Measurements from ENCODE around the gene CNTNAP2. TPM values are rescaled to one million over a fixed set of nuclear protein-coding genes. Genes with fewer than 3 reads are reported as not detected.

CNTNAP2 gene
- total and polyA plus RNA-seq, 2 of the 8 experiments (the other 6 are each of a cell fraction or from before 2014, with no cell fraction given): 27.9 to 71.0 TPM

- Histone ChIP-seq H4K91ac (replicated peaks; ENCODE audit: insufficient read length, low read length) (no peak overlapping the region), H3K4me3 (ENCODE audit: extremely low read depth in 1 of 4, insufficient read depth in 2 of 4, low read depth in 3 of 4, low read length in 4 of 4) (no peak overlapping the region), H3K23ac (ENCODE audit: insufficient read length) (no peak overlapping the region), H4K20me1 (replicated peaks in 1 of 2; ENCODE audit: control insufficient read depth in 1 of 2, insufficient read depth in 2 of 2, low read length in 2 of 2) (no peaks in the 10 kb centered on the region), H4K8ac (ENCODE audit: extremely low read depth, insufficient read depth, low read length) (no peak overlapping the region), H3K79me2 (ENCODE audit: control insufficient read depth in 1 of 2, insufficient read depth in 2 of 2, low read length in 2 of 2) (no peaks in the 10 kb centered on the region), H3K27ac (ENCODE audit: low read depth, low read length) (no peak overlapping the region), H3K27me3 (replicated peaks in 1 of 4; ENCODE audit: control insufficient read depth in 3 of 4, extremely low read depth in 1 of 4, insufficient read depth in 3 of 4, low read length in 3 of 4) (no peaks in the 10 kb centered on the region), H2AK5ac (ENCODE audit: low read depth, low read length) (no peak overlapping the region), H3K9ac (replicated peaks in 1 of 4; ENCODE audit: extremely low read depth in 1 of 4, low read depth in 3 of 4, low read length in 3 of 4) (no peak overlapping the region), H2AFZ (ENCODE audit: low read length) (no peak overlapping the region), H3K18ac (ENCODE audit: extremely low read depth, low read length) (no peak overlapping the region), H3K14ac (ENCODE audit: insufficient read length) (no peak overlapping the region), H3K23me2 (ENCODE audit: low read depth, low read length) (no peaks in the 10 kb centered on the region), H2BK120ac (replicated peaks; ENCODE audit: low read depth, low read length) (no peak overlapping the region), H3K4me1 (replicated peaks in 1 of 4; ENCODE audit: control insufficient read depth in 3 of 4, insufficient read depth in 4 of 4, low read length in 3 of 4) (no peaks in the 10 kb centered on the region), H2BK20ac (ENCODE audit: low read length) (no peak overlapping the region), H3K9me3 (ENCODE audit: insufficient read depth in 2 of 2, low read depth in 1 of 2, low read length in 1 of 2) (no peaks in the 10 kb centered on the region), H3K79me1 (ENCODE audit: low read depth, low read length) (no peaks in the 10 kb centered on the region), H3K36me3 (ENCODE audit: control insufficient read depth in 2 of 4, insufficient read depth in 4 of 4, low read length in 3 of 4) (no peaks in the 10 kb centered on the region), H4K5ac (ENCODE audit: insufficient read length, low read depth, low read length) (no peak overlapping the region), H3K4ac (replicated peaks; ENCODE audit: insufficient read length, low read depth, low read length) (no peak overlapping the region), H3K4me2 (ENCODE audit: insufficient read depth in 1 of 2, low read depth in 2 of 2, low read length in 2 of 2) (no peak overlapping the region), H3K56ac (replicated peaks; ENCODE audit: insufficient read length, low read depth, low read length) (no peak overlapping the region), H2BK15ac (ENCODE audit: low read length) (no peak overlapping the region), H2BK12ac (ENCODE audit: low read depth, low read length) (no peak overlapping the region), H2BK5ac (ENCODE audit: low read depth, low read length) (no peak overlapping the region)
- DNase-seq (ENCODE audit: low read depth in 1 of 2, low spot score in 2 of 2) (no peak), FAIRE-seq (no peak)
- CTCF ChIA-PET (ENCODE audit: partially characterized antibody): interaction anchor here (0.6 to 0.9 kb wide), 2 partner anchors 8 to 348 kb away, joined by 3 read pairs; no protein-coding TSS in a partner anchor
- POLR2A ChIA-PET (ENCODE audit: partially characterized antibody): no interaction called here
- WGBS, 2 experiments (ENCODE audit: extremely low coverage in 1 of 2, insufficient coverage in 1 of 2, insufficient read length in 1 of 2, insufficient replicate concordance in 2 of 2, low coverage in 1 of 2, low lambda C conversion rate in 2 of 2, missing lambda C conversion rate in 1 of 2): 85% methylated on average over 3 of the region's 3 CpGs; no CpG with 5 or more reads in 1 of the 2 experiments
- TF ChIP-seq TEAD4 (IDR thresholded peaks at IDR 0.05; ENCODE audit: low read depth, low read length): no peak
- TF ChIP-seq HDAC2 (IDR thresholded peaks at IDR 0.05; ENCODE audit: borderline replicate concordance in 1 of 2, low read depth in 2 of 2, low read length in 2 of 2): no peak
- no peak for TF ChIP-seq NRF1 (IDR thresholded peaks at IDR 0.05; ENCODE audit: low read depth, low read length)
- TF ChIP-seq SIRT6 (IDR thresholded peaks at IDR 0.05; ENCODE audit: low read length): no peak
These were observed 1824.8 kb downstream of the CNTNAP2 start for GRCh38 chr7:147941381-147941780.
